ENCODE results near the gene SSR1.

The SSR1 gene

GRCh38 chr6:7269816-7270215, 43.2 kb downstream of the SSR1 start:
- H3K79me2 ChIP-seq (ENCODE audit: insufficient read depth, low read length), result no peaks in the 10 kb centered on the region
- H4K20me1 ChIP-seq (ENCODE audit: insufficient read depth, low read length), result no peaks in the 10 kb centered on the region
- H3K4me1 ChIP-seq (ENCODE audit: insufficient read depth, low read length, severe bottlenecking), result no peaks in the 10 kb centered on the region
- no peak overlapping the region for H3K4me2 ChIP-seq (ENCODE audit: low read length)
- H3K27me3 ChIP-seq (ENCODE audit: insufficient read depth, low read length), result peaks cover 8% of the 10 kb centered on the region; the same call in 1 of the 2 replicates
- H3K27ac ChIP-seq (ENCODE audit: low read depth, low read length, poor library complexity, severe bottlenecking), result no peak overlapping the region
- no peak overlapping the region for H3K4me3 ChIP-seq (ENCODE audit: low read depth, low read length, poor library complexity, severe bottlenecking)
- H2AFZ ChIP-seq (ENCODE audit: low read length), result no peak overlapping the region
- no peaks in the 10 kb centered on the region for H3K9me2 ChIP-seq (ENCODE audit: low read depth, low read length)
- TF ChIP-seq CTCF (IDR thresholded peaks at IDR 0.05; ENCODE audit: low read length) (no peak), EZH2 (IDR thresholded peaks at IDR 0.05; ENCODE audit: borderline replicate concordance, low read length) (no peak)
- H3K9ac ChIP-seq (ENCODE audit: low read length), result no peak overlapping the region
- H3K9me3 ChIP-seq (ENCODE audit: low read length), result no peaks in the 10 kb centered on the region
- no peaks in the 10 kb centered on the region; the same call in 1 of the 2 replicates for H3K36me3 ChIP-seq (ENCODE audit: insufficient read depth, low read length)
- no peaks in the 10 kb centered on the region for H3F3A ChIP-seq (ENCODE audit: insufficient read depth, low read length)

GRCh38 chr6:7268816-7269555, 44.0 kb downstream of the SSR1 start:
- no peaks in the 10 kb centered on the region for H3K9me2 ChIP-seq (ENCODE audit: low read depth, low read length)
- no peak overlapping the region for H3K4me2 ChIP-seq (ENCODE audit: low read length)
- peaks cover 8% of the 10 kb centered on the region; the same call in 1 of the 2 replicates for H3K27me3 ChIP-seq (ENCODE audit: insufficient read depth, low read length)
- H4K20me1 ChIP-seq (ENCODE audit: insufficient read depth, low read length), result no peaks in the 10 kb centered on the region
- no peak for TF ChIP-seq EZH2 (IDR thresholded peaks at IDR 0.05; ENCODE audit: borderline replicate concordance, low read length)
- no peak for TF ChIP-seq CTCF (IDR thresholded peaks at IDR 0.05; ENCODE audit: low read length)
- no peak overlapping the region for H3K27ac ChIP-seq (ENCODE audit: low read depth, low read length, poor library complexity, severe bottlenecking)
- H2AFZ ChIP-seq (ENCODE audit: low read length), result no peak overlapping the region
- H3F3A ChIP-seq (ENCODE audit: insufficient read depth, low read length), result no peaks in the 10 kb centered on the region
- H3K79me2 ChIP-seq (ENCODE audit: insufficient read depth, low read length), result no peaks in the 10 kb centered on the region
- no peak overlapping the region for H3K9ac ChIP-seq (ENCODE audit: low read length)
- H3K36me3 ChIP-seq (ENCODE audit: insufficient read depth, low read length), result no peaks in the 10 kb centered on the region; the same call in 1 of the 2 replicates
- H3K4me1 ChIP-seq (ENCODE audit: insufficient read depth, low read length, severe bottlenecking), result no peaks in the 10 kb centered on the region
- no peaks in the 10 kb centered on the region for H3K9me3 ChIP-seq (ENCODE audit: low read length)
- no peak overlapping the region for H3K4me3 ChIP-seq (ENCODE audit: low read depth, low read length, poor library complexity, severe bottlenecking)

- no peaks in the 10 kb centered on the region for H3F3A ChIP-seq (ENCODE audit: insufficient read depth, low read length)
- H3K9ac ChIP-seq (ENCODE audit: low read length), result no peak overlapping the region
- no peak overlapping the region for H3K4me3 ChIP-seq (ENCODE audit: low read depth, low read length, poor library complexity, severe bottlenecking)
- H2AFZ ChIP-seq (ENCODE audit: low read length), result no peak overlapping the region
- H3K9me2 ChIP-seq (ENCODE audit: low read depth, low read length), result no peaks in the 10 kb centered on the region
- no peaks in the 10 kb centered on the region; the same call in 1 of the 2 replicates for H3K36me3 ChIP-seq (ENCODE audit: insufficient read depth, low read length)
- H3K27ac ChIP-seq (ENCODE audit: low read depth, low read length, poor library complexity, severe bottlenecking), result no peak overlapping the region
- H3K79me2 ChIP-seq (ENCODE audit: insufficient read depth, low read length), result no peaks in the 10 kb centered on the region
- no peak for TF ChIP-seq CTCF (IDR thresholded peaks at IDR 0.05; ENCODE audit: low read length)
- TF ChIP-seq EZH2 (IDR thresholded peaks at IDR 0.05; ENCODE audit: borderline replicate concordance, low read length), result no peak
- no peak overlapping the region for H3K4me2 ChIP-seq (ENCODE audit: low read length)
- H3K4me1 ChIP-seq (ENCODE audit: insufficient read depth, low read length, severe bottlenecking), result no peaks in the 10 kb centered on the region
- H3K27me3 ChIP-seq (ENCODE audit: insufficient read depth, low read length), result peaks cover 8% of the 10 kb centered on the region; the same call in 1 of the 2 replicates
- no peaks in the 10 kb centered on the region for H4K20me1 ChIP-seq (ENCODE audit: insufficient read depth, low read length)
- no peaks in the 10 kb centered on the region for H3K9me3 ChIP-seq (ENCODE audit: low read length)
Observed at GRCh38 chr6:7268362-7268761, 44.6 kb downstream of the SSR1 start.

All from OCI-LY1 (cell line).